Astrocyte of the cerebellum (primary cell): ENCODE results near the gene CRYGN.

Source experiments
- DNase-seq: peaks from one replicate; pipeline ENCODE4 v3.0.0-alpha.2; 2011; ENCODE audit warnings: low read depth
- H3K4me3 ChIP-seq: 2 replicates; pipeline ENCODE4 v1.5.1; 2011; ENCODE audit warnings: mild to moderate bottlenecking, low read depth, low read length, moderate library complexity
- in situ Hi-C: cut with HindIII; loops from 2 replicates; pipeline ENCODE4 v1.10.0; 2017; ENCODE audit warnings: low sequenced_read_pairs
- TF ChIP-seq, protein P1 (sequence below): IDR thresholded peaks from 2 replicates; pipeline ENCODE4 v1.5.1; 2012; ENCODE audit warnings: low read length, low read depth, moderate library complexity, mild to moderate bottlenecking; ENCODE audit errors: missing control alignments

CRYGN gene

DNA sequence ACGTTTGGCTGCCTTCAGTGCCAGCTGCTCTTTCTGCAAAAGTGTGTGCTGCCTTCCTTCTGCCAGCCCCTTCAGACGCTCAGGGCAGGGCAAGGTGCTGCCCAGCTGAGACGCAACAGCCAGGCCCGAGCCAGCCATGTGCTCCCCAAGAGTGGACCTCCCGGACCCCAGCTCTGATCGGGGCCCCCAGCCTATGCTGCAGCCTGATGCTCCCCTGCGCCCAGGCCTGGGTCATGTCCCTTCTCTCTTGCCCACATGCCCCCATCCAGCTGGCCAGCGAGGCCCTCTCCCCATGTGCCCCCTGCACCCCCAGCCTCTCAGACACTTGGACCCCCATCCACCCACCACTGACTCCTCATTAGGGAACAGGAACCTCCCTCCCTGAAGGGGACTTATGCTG, 47.9 kb downstream of the CRYGN start:
- TF ChIP-seq, protein P1, sequence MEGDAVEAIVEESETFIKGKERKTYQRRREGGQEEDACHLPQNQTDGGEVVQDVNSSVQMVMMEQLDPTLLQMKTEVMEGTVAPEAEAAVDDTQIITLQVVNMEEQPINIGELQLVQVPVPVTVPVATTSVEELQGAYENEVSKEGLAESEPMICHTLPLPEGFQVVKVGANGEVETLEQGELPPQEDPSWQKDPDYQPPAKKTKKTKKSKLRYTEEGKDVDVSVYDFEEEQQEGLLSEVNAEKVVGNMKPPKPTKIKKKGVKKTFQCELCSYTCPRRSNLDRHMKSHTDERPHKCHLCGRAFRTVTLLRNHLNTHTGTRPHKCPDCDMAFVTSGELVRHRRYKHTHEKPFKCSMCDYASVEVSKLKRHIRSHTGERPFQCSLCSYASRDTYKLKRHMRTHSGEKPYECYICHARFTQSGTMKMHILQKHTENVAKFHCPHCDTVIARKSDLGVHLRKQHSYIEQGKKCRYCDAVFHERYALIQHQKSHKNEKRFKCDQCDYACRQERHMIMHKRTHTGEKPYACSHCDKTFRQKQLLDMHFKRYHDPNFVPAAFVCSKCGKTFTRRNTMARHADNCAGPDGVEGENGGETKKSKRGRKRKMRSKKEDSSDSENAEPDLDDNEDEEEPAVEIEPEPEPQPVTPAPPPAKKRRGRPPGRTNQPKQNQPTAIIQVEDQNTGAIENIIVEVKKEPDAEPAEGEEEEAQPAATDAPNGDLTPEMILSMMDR, result no peak
- in situ Hi-C loops, result no loop called here
- DNase-seq, result no peak
- no peak overlapping the region for H3K4me3 ChIP-seq

- in situ Hi-C loops, result no loop called here
- no peak overlapping the region for H3K4me3 ChIP-seq
- no peak for DNase-seq
- TF ChIP-seq, protein P1, result no peak
Measured at GRCh38 chr7:151391358-151391730, 48.6 kb downstream of the CRYGN start.

DNA sequence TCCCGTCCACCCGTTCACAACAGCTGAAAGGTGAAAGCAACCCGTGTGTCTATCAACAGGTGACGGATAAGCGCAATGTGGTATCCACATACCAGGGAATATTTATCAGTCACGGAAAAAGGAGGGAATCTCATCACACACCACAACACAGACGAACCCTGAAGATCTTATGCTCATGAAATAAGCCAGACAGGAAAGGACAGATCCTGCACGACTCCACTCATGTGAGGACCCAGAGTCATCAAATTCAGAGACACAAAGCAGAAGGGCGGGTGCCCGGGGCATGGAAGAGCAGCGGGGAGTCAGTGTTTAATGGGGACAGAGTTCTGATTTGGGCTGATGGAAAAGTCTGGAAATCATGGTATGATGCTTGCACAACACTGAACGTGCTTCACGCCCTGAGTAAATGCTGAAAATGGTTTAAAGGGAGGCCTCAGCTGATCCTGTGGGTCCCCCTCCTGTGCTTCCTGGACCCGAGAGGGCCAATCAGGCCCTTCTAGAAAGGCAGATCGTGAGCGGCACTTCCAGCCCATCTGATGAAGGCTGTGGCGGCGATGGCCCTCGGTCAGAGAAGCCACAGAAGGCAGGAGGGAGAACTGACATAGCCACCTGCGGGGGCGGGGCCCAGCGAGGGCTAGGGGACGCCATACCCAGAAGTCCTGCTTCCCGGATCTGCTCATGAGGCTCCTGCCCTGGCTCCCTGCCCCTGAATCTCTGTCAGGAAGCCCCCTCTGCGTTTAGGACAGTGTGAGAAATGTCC, 49.2 kb downstream of the CRYGN start:
- DNase-seq, result no peak
- TF ChIP-seq, protein P1, result no peak
- in situ Hi-C loops, result no loop called here
- H3K4me3 ChIP-seq, result no peak overlapping the region

GRCh38 chr7:151389768-151390597, 50.0 kb downstream of the CRYGN start:
- DNase-seq, result no peak
- TF ChIP-seq, protein P1, result no peak
- in situ Hi-C loops, result no loop called here
- H3K4me3 ChIP-seq, result no peak overlapping the region

DNA sequence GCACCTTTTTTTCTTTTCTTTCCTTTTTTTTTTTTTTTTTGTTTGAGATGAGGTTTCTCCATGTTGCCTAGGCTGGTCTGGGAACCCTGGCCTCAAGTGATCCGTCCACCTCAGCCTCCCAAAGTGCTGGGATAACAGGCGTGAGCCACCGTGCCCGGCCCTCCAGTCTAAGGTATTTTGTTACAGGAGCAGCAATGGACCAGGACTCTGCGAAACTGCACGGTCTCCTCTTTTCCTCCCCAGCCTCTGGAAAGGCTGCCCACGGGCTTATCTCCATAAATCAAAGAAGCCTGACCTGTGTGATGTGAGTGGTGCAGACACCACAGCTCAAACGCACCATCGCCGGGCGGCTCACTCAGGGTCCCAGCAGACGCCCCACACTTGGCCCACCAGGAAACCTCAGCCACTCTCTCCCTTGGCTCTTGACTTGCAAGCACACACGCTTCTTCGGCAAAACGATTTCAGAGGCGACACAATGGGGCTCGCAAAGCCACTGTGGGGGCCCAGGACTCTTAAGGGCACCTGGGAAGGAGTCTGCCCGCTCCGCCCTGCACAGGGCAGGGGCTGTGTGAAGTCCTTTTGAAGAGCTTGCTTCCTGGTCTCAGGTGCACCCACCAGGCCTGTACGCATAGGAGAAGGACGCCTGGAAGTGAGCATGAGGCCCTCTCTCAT, 50.7 kb downstream of the CRYGN start:
- in situ Hi-C loops, result no loop called here
- TF ChIP-seq, protein P1, result no peak
- no peak for DNase-seq

DNA sequence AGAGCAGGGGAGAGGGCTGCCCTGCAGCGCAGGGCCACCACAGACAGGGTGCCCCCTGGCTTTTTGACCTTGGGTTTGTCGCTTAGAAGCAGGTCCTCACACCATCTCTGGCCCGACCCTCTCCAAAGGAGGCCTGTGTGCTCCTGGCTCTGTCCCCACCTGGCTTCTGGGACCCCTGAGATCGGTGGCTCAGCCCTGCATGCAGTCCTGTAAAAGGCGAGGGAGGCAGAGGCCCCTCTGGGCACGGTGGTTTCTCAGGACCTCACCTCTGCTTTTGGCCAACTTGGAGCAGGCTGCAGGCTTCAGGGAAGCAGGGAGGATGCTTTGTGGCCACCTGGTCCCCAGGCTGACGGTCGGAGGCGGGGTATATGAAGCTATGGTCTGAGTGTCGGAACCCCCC, 51.5 kb downstream of the CRYGN start:
- no peak for DNase-seq
- TF ChIP-seq, protein P1, result no peak
- in situ Hi-C loops, result no loop called here
- no peak overlapping the region for H3K4me3 ChIP-seq

More for the DNA sequence above, 50.7 kb downstream of the CRYGN start:
- H3K4me3 ChIP-seq, result no peak overlapping the region
